ENCODE results near the gene FEM1B. TPM values are rescaled to one million over a fixed set of nuclear protein-coding genes. Genes with fewer than 3 reads are reported as not detected.

The FEM1B gene
- polyA plus RNA-seq, 12 donors: 35.0 to 51.6 (median 41.1) TPM; not detected in 1

DNA sequence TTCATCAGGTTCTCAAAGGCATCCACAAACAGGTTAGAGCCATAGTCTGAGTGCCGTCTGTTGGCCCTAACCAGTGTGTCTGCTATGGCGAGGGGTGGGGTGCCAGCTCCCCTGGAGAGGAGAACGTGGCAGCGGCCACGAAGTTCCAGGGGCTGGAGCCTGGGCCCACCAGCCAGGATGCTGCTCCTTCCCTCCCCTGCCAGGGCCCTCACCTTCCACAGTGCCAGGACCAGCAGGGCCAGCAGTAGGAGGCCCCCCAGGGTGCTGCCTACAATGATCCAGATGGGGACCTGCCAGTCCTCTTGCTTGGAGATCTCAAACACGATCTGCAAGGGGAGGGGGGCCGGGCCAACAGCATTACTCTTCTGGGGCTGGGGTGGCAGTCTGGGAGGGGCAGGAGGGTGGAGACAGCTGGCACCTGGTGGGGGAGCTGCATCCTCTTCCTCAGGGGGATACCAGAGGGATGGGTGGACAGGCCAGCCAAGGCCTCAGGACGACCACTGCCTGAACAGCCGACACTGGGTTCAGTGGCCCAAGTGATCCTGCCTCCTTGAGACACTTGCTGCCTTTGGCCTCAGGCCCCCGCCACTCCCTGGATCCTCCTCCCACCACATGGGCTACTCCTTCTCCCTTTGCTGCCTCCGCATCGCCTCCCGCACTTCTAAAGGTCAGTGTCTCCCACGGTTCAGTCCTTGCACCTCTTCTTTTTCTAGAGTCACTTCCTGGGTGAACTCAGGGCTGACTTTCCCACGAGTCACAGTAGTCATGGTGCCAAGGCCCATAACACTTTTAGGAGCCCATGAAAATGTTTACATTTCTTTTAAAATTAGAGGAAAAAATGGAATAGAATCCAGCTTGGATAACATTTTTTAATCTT lies 26.3 kb downstream of the FEM1B start:
- DNase-seq: no peak

DNA sequence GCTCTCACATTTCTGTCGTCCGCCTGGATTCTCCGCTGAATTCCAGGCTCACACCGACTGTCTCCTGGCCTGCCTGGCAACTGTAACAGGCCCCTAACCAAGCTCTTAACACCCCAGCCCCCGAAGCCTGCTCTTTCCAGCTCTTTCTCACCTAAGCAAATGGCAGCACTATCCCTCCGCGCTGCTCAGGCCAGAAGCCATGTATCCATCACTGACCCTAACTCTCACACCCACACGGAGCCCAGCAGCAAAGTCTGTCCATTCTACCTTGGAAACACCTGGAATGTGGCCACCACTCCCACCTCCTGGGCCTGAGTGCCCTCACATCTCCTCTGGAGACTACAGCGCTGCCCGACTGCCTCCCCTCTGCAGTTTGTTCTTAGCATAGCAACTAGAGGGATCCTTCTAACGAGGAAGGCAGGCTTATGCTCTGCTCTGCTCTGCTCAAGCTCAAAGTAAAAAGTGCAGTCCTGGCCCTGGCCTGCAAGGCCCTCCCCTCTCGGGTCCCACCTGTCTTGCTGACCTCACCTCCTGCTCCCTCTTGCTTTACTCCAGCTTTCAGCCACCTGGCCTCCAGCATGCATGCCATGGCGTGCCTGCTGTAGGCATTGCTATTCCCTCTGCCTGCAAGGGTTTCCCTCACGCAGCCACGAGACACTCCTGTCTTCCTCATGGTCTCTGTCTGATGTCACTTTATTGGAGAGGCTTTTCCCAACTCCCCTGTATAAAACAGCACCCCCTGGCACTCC lies 27.2 kb downstream of the FEM1B start:
- DNase-seq: no peak

DNA sequence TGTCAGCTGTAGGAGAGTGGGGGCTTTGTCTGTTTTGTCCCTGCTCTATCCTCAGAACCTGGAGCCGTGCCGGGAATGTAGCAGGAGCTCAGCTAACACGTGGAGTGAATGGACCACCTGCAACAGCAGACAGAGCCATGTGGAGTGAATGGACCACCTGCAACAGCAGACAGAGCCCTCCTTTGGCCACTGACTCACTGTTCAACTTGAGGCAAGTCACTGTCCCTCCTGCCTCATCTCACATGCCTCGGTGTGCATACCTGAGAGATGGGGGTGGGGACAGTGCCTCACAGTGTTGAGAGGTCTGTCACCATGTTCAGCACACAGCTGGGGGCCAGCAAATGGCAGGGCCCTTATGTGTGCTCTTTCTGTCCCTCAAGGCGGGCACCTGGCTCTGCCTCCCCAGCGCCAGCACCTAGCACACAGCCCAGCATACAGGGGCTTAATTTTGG lies 27.9 kb downstream of the FEM1B start:
- no peak for DNase-seq

DNA sequence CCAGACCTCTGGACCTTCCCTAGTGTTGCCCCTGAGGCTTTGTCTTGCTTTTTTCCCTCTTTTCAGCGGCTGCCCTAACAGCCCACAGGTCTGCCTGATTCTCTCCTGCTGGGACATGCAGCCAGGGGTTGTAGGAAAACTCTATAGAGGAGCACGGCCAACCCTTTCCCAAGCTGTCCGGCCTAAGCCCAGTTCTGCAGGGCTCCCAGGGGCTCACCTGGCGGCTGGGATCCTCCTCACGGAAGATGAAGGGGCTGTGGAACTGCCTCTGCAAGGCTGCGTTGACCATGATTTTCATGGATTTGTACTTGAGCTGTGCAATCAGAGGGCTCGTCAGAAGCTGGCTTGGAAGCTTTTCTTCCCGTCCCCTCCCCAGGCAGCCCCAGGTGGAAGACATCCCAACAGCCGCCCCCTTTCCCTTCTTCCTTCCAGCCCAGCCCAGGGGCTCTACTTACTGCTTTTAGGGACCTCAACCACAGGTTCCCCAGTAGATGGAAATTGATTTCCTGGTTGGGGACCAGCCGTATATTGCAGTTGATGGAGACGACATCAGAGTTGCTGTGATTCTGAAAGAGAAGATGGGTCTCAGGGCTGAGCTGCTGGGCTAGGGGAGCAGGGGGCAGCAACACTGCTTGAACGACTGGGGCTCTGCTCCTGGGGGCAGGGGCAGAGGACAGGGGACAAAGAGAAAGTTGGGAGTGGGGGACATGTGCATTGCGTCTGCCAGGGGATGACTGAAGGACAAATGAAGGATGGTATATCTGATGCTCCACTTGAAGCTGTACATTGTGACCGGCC lies 29.8 kb downstream of the FEM1B start:
- DNase-seq: no peak

DNA sequence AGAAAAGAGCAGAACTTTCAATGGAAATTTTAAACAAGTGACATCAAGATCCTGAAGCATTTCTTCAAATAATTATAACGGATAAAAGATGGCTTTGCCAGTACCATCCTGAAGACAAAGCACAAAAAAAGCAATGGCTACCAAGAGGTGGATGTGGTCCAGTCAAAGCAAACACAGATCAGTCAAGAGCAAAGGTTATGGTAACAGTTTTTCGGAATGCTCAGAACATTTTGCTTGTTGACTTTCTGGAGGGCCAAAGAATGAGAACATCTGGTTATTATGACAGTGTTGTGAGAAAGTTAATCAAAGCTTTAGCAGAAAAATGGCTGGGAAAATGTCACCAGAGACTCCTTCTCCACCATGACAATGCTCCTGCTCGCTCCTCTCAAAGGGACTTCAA lies 31.5 kb downstream of the FEM1B start:
- DNase-seq: no peak

DNA sequence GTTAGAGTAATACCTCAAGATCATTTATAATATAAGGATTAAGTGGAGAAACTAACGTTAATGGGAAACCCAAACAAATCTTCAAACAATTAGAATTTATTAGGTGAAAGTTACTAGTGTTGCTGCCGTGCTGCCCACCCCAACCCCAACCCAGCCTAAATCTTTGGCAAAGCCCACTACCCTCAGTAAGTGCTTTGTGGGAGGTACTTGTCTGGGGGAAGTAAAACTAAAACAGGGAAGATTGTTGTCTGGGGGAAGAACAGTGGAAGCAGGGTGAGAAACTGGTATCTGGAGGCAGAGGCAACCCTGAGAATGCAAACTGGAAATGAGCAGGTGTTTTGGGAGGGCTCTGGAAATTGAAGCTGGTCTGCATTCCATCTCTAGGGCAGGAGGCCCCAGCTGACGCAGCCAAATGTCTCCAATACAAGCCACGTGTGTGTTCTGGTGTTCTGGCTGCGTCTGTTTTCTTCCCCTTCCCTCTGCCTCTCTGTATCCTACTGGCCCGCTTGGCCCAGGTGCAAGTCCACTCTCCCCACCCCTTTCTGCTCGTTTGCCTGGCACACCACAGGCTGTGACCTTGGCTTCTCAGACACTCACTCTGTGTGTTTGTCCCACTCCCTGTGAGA lies 32.7 kb downstream of the FEM1B start:
- DNase-seq: no peak

DNA sequence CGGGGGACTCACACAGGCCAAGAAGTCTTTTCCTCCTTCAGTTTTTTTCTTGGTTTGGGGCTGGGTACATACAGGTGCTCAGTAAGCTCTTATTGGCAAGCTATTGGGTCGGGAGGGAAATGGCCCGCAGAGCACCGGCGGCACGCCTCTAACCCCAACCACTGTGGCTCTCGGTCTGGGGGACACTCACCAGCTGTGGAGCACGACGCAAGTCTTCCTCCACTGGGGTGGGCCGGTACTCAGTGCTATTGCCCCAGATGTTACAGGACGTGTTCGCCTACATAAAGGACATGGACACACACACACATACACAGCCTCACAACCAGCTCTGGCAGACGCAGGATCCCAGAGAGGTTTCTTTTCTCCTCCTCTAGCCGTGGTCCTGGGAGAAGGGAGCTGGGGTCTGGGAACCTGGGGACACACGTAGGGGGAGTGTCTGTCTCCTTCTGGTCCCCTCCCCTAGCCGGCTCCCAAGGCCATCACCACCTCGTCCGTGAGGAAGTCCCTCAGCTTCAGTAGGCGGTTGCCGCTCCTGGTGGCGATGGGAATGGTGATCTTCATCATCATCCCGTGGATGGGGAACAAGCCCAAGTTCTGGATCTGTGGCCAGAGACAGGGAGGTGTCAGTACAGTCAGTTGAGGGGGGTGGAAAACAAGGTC lies 33.4 kb downstream of the FEM1B start:
- DNase-seq: no peak

DNA sequence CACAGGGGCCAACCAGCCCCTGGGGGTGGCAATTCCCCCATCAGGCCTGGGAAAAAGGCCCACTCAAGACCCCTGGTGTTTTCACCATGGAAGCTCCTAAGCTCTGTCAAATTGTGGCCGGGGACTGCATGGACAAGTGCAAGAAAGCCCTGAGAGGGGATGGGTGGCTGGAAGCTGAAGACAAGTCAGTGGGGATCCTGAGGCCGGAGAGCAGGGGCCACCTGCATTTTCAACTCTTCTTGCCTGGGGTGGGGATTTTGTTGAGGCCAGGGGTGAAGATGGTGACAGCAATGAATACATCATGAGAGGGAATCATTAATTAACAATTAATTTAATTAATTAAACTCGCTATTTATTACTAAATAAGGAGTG lies 33.9 kb downstream of the FEM1B start:
- DNase-seq: no peak

DNA sequence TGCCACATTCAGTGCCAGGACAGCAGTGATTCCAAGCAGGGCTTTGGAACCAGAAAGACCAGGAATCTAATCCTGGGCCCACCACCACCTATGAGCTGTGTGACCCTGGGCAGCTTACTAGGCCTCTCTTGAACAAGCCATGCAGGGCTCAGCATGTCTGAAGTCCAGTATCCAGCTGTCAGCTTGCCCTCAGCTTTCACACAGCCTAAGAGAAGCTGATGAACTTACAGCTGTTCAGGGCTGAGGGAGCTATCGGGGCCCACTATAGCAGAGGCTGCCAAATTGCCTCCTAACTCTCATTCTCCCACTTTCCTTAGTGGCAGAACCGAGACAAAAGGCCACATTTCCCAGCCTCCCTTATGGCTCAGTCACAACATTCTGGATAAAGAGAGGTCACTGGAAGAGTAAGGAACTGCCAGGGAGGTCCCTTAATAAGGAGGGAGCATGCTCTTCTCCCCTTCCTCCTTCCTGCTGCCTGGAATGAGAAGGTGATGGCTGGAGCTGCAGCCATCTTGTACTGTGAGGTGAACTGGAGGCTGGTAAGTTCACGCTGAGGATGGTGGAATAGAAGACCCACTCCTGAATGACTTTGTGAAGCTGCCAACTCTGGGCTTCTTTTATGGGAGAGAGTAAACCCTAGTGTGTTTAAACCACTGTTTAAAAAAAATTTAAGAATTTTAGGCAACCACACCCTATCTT lies 34.5 kb downstream of the FEM1B start:
- DNase-seq: no peak

DNA sequence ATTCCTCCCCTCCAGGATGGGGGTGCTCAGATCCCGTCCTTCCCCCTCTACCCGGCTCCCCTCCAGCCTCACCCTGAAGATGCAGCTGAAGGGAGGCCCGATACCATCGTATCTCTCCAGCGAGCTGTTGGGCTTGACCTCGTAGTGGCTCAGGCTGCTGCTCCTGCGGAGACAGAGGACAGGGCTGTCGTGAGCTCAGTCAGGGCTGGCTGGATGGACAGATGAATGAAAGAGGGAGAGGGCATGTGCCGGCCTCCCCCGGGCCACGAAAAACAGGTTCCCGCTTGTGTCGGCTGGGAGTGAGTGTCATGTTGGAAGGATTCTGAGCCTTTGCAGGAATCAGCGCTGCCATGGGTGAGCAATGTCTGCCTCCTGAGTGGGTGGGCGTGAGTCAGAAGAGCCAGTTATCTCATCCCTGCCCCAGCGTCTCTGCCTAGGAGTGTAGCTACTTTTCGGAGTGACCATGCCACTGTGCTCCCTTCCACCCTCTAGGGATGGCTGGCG lies 35.2 kb downstream of the FEM1B start:
- DNase-seq: no peak

DNA sequence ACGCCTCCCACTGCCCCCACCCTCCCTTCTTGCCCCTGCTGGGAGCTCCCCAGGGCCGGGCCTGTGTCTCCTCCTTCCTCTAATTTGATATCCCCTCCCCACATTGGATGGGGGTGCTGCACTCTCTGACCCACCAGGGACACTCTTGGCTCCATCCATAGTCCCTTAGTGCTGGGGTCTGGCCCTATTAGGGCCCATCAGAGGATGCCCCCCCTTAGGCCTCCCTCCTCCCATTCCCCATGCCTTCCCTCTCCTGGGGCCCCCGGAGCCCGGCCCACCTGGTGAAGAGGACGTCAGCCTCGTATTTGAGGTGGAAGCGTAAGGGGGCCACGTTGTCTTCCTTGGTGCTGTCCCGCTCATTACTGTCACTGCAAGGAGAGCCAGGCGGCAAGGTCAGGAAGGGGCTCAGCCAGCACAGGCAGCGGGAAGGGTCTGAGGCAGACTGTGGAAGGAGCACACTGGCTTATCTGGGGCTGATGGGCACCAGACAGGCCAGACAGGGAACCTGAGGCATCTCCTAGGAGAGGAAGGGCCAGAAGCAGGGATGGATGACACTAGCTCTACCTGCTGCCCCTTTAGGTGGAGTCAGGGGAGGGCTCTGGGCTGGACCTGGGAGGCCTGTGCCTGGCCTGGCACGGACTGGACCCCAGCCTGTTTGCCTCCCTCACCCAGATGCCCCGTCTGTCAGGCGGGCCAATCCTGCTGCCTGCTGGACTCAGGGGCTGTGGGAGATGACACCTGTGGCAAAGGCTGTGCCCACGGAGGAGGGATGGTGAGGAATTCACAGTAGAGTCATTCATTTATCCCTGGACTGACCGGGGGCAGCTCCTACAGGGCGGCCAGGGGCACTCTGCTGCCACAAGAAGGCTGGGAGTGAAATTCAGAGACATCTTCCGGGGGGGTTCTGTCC lies 36.2 kb downstream of the FEM1B start:
- DNase-seq: no peak

DNA sequence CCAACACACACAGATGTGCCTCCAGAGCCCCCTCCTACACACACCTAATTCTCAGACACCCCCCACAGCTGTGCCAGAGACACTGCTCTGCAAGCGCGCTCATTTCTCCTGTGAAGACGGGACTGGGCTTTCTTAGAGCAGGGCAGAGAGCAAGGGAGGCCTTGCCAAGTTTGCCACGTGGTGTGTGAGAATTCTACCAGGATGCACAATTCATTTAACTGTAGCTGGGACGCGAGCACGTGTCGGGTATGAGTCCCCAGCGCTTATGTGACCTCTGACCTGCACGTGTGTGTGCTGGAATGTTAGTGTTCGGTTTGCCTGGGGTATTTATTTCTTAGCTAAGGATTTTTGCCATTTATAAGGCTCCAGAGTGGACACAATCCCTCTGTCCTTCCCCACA lies 37.0 kb downstream of the FEM1B start:
- DNase-seq: no peak

DNA sequence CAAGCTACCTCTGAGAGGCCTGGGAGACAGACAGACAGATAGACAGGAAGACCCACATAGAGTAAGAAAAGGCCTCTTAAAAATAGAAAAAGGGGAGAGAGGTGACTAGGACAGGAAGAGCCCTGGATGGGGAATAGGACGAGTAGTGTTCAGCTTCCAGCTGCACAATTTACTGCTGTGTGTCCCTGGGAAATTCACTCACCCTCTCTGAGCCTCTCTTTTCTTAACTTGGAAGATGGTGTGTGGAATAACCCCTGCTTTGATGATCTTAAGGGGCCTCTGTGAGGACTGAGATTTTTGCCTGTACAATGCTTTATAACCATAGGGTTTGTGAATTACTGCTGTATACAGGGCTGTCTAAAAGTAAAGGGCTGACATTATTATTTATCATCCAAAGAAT lies 37.5 kb downstream of the FEM1B start:
- DNase-seq: no peak

DNA sequence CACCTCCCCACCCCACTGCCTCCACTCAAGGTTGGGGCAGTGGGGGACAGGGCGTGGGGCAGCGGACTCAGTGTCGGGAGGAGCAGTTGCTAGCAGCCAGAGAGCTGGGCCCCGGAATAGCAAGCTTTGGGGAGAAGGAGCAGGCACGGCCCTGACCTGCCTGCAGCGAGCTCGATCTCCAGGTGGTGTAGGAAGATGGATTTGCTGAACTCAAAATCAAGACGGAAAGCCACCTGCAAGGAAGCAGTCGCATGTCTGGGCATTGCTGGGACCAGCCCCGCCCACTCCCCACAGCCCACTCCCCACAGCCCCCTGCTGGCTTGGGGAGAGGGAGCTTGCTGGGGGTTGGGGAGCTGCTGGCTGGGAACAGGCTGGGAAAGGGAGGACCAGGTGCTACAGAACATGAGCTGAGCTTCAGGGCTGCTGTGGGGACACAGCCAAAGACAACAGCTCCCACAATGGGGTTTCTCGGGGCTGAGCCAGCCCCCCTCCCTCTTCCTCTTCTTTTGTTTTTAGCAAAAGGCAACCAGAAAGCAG lies 38.0 kb downstream of the FEM1B start:
- DNase-seq: no peak

DNA sequence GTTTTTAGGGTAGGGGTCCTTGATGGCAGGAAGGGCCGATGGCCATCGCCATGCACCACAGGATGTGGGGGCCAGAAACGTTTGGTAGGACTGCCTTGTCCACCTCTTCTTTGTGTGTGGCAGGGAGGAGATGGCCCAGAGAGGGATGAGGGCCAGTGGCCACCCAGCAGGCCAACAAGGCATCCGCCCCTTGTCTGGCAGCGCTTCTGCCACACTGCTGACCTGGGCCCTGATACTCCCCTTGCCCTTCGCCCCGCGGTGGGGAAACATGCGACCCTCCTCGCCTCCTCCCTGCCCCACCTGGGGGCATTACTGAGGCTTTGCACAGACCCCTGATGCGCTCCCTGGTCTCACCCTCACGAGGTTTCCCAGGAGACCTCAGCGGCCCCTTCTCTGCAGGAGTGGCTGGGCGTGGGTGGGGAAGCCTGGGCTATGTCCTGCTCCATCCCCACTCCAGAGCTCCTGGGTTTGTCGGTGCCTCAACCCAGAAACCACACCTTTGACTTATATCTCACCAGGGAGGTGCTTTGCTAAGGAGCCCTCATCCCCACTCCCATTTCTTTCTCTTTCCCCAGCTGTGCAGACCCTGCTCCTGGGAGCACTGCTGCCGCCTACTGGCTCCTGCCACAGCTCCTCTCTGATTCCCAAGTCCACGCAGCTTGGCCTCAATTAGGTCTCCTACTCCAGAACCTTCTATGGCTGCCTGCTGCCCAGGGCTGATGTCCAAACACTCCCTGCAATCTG lies 38.7 kb downstream of the FEM1B start:
- no peak for DNase-seq

DNA sequence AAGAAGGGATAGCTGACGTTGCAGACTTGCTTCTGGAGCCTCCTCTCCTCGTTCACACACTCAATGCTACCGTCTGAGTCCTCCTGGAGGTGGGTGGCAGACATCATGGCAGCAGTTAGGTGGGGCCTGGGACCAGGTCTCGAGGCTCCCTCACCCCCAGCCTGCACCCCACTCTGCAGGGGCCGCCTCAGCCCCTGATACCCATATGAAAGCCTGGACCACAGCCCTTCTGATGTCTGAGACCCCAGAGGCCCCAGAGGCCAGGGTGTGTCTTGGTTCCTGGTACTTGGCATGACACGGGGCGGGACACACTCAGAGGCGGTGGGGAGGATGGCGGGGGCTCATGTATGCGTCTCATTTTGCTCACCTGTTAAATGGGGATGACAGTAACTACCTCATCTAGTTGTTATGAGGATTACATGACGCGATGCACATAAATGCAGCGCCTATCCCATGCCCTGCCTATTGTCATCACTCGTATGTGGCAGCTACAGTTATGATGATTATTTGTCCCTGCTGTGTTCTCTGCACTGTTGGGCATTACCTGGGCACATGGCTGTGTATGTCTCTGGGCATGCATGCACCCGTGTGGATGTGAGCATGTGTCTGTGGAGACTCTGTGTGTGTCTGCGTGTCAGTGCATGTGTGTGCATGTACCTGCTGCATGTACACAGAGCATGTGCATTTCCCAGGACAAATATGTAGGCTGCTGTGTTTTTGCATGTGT lies 39.9 kb downstream of the FEM1B start:
- DNase-seq: no peak

DNA sequence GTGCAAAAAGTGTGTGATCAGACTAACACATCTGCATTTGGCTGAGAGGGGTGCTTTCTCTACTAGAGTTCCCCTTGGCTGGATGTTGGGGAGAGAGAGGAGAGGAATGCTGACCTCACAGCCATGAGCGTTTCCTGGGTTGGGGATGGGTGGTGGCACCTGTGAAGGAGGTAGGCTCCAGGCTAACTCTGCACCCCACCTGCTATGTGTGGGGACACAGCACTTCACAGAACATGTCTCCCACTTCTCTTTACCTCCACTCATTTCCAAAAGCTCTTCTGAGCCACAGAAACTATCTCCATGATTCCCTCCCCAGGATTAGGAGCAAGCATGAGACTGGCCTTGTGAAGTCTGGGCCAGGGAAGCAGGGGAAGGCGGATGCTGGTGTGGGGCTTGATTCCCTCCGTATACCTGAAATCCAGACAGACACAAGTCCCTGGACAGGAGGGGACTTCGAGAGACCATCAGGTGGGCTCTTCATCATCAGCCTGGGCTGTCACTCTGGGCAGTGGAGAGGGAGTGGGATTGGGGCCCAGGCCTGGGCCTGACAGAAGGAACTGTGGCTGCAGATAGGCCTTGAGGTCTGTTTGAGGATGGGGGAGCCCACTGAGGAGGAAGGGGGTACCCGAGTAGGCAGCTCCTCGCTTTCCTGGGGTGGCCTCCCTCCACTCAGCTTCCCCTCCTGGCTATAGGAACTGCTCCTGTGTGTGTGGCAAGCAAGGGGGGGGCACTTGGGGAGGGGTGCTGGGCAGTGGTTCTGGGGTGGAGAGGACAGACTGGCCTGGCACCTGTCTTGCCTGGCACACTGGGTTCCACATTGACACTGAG lies 40.7 kb downstream of the FEM1B start:
- no peak for DNase-seq

Data from muscle of arm (tissue), 12 donors.